GM12878 (cell line): ENCODE results near the gene CDK4. TPM values are rescaled to one million over a fixed set of nuclear protein-coding genes. Genes with fewer than 3 reads are reported as not detected.

Experiments used
- ATAC-seq: fragments of 200-7000 bp; cut with Tn5 transposase; 3 replicates; pipeline ENCODE4 v1.9.1; 2020; ENCODE audit warnings: mild to moderate bottlenecking, moderate library complexity
- BruUV-seq: library from RNA; stranded (reverse); fragments of 400-500 nt; replicated peaks from 2 replicates; lab custom pipeline; 2021; lab: Mats Ljungman, UMichigan
- CTCF ChIA-PET: fragments of 300-600 bp; sonication (Branson Sonifier 250); formaldehyde crosslinking; extraction: SDS; loops from one replicate; lab custom pipeline; 2021; ENCODE audit warnings: inconsistent platforms; lab: Yijun Ruan, JAX
- POLR2A ChIA-PET: fragments of 350-600 bp; formaldehyde crosslinking; extraction: SDS; loops from one replicate; lab custom pipeline; 2021; ENCODE audit warnings: inconsistent platforms; lab: Charles Lee
- RAD21 ChIA-PET: fragments of 300-600 bp; sonication (Branson Sonifier 250); formaldehyde crosslinking; loops from one replicate; lab custom pipeline; 2023; ENCODE audit warnings: antibody characterized with exemption; ENCODE audit not compliant: unreplicated experiment; lab: Charles Lee
- SMC1A ChIA-PET: fragments of 300-600 bp; sonication (Branson Sonifier 250); formaldehyde crosslinking; loops from one replicate; lab custom pipeline; 2023; ENCODE audit not compliant: unreplicated experiment, uncharacterized antibody; lab: Charles Lee
- DNase-seq: peaks from one replicate; pipeline ENCODE4 v3.0.0-alpha.2; 2011; ENCODE audit warnings: low read depth, low spot score
- FAIRE-seq: peaks from 3 replicates; lab custom pipeline; 2011; peaks lifted over from hg19 to GRCh38; lab: Jason Lieb, UNC
- H2AFZ ChIP-seq: 2 replicates; pipeline ENCODE4 v1.6.0; 2011; ENCODE audit warnings: low read depth, low read length, control low read depth; ENCODE audit not compliant: control insufficient read depth
- H3K27ac ChIP-seq: 2 replicates; pipeline ENCODE4 v1.5.1; 2011; ENCODE audit warnings: control low read depth; ENCODE audit not compliant: control insufficient read depth, insufficient read depth
- H3K27me3 ChIP-seq, 2 experiments: replicated peaks in 1 of 2; 2 replicates each; pipeline versions ENCODE4 v1.6.0 to v1.6.1; 2011; ENCODE audit warnings: low read length in 1 of 2; ENCODE audit not compliant: control insufficient read depth in 2 of 2, insufficient read depth in 2 of 2
- H3K36me3 ChIP-seq, 2 experiments: 2 replicates each; pipeline ENCODE4 v1.5.1; 2011; ENCODE audit warnings: low read length in 1 of 2; ENCODE audit not compliant: control insufficient read depth in 2 of 2, insufficient read depth in 2 of 2
- H3K4me1 ChIP-seq: 2 replicates; pipeline ENCODE4 v1.6.1; 2011; ENCODE audit warnings: mild to moderate bottlenecking, low read length, moderate library complexity, mixed read lengths; ENCODE audit not compliant: control insufficient read depth, insufficient read depth
- H3K4me2 ChIP-seq: 2 replicates; pipeline ENCODE4 v1.6.0; 2011; ENCODE audit warnings: control low read depth; ENCODE audit not compliant: control insufficient read depth, insufficient read depth
- H3K4me3 ChIP-seq: fragments of 200-600 bp; sonication (generic); 2 replicates; pipeline ENCODE4 v1.5.1; 2016
- H3K79me2 ChIP-seq: 2 replicates; pipeline ENCODE4 v1.6.0; 2011; ENCODE audit warnings: low read length; ENCODE audit not compliant: control insufficient read depth, insufficient read depth
- H3K9ac ChIP-seq: 2 replicates; pipeline ENCODE4 v1.8.0; 2011; ENCODE audit warnings: low read length, control low read depth, mixed read lengths; ENCODE audit not compliant: control insufficient read depth, insufficient read depth
- H3K9me3 ChIP-seq: replicated peaks from 3 replicates; pipeline ENCODE4 v1.5.1; 2011; ENCODE audit warnings: mild to moderate bottlenecking, low read length; ENCODE audit not compliant: control insufficient read depth, insufficient read depth
- H4K20me1 ChIP-seq: 2 replicates; pipeline ENCODE4 v1.6.0; 2011; ENCODE audit not compliant: control insufficient read depth, insufficient read depth
- ASH2L ChIP-seq: fragments of 300-600, 200-600 bp; sonication (generic); IDR thresholded peaks from 2 replicates; pipeline ENCODE4 v1.6.1; 2017; ENCODE audit warnings: low read depth, mild to moderate bottlenecking, borderline replicate concordance
- LARP7 ChIP-seq: fragments of 450-650 bp; IDR thresholded peaks from 2 replicates; pipeline ENCODE4 v1.6.1; 2017; ENCODE audit warnings: mild to moderate bottlenecking
- MTA3 ChIP-seq: IDR thresholded peaks from 2 replicates; pipeline ENCODE4 v1.6.1; 2012; ENCODE audit warnings: low read length, inconsistent platforms, borderline replicate concordance
- NFXL1 ChIP-seq: fragments of 450-650 bp; IDR thresholded peaks from 2 replicates; pipeline ENCODE4 v1.6.1; 2017; ENCODE audit warnings: antibody characterized with exemption, mild to moderate bottlenecking, borderline replicate concordance
- POLR2AphosphoS2 ChIP-seq: IDR thresholded peaks from 2 replicates; pipeline ENCODE4 v1.6.1; 2011; ENCODE audit warnings: low read depth, mild to moderate bottlenecking, low read length, improper control_type of control experiment, moderate library complexity
- WGBS: methylation state at CpG from one replicate; pipeline ENCODE4 v1.1.6; 2016; ENCODE audit warnings: low lambda C conversion rate; ENCODE audit not compliant: insufficient replicate concordance, insufficient coverage; ENCODE audit errors: missing lambda C conversion rate; 5-methylcytosine and 5-hydroxymethylcytosine counted together
- in situ Hi-C: fragments of 300-500 bp; cut with MboI; formaldehyde crosslinking; loops from 9 replicates; pipeline ENCODE4 v1.14.3; 2018; ENCODE audit warnings: mixed read lengths
- intact Hi-C: fragments of 100-400 bp; cut with micrococcal nuclease; formaldehyde crosslinking; loops from one replicate; pipeline ENCODE4 v1.14.2; 2022; ENCODE audit not compliant: unreplicated experiment
- polyA plus RNA-seq, 11 experiments: library from polyadenylated mRNA; depleted of rRNA in 4 of 11; unstranded in 6 of 11; stranded (reverse) in 5 of 11; fragments of >200 nt; fragmentation: Nextera tagmentation in 4 of 11; fragmentation: Illumina TruSeq in 1 of 11; extraction: Ambion mirVana in 4 of 11; extraction: Trizol in 1 of 11; gene quantifications; 1 replicate in 1 of 11; 2 replicates in 10 of 11; pipeline versions ENCODE4 v1.2.1 to v1.2.3, GENCODE V29; 2011 to 2016; ENCODE audit warnings: inconsistent platforms in 2 of 11, missing spikeins in 2 of 11, low read depth in 1 of 11
- total RNA-seq, 4 experiments: library from RNA; depleted of rRNA in 3 of 4; stranded (reverse); fragments of >200 nt in 3 of 4; fragmentation: Illumina TruSeq in 1 of 4; extraction: Trizol in 1 of 4; gene quantifications; 2 replicates each; pipeline versions ENCODE4 v1.2.1 to v1.2.3, GENCODE V29; 2013 to 2021

The CDK4 gene
- total and polyA plus RNA-seq, 10 of the 15 experiments (the other 5 are each of a cell fraction or from before 2014, with no cell fraction given), result 26.1 to 385 (median 221) TPM

GRCh38 chr12:57752668-57753000 lies 524 bp upstream of the CDK4 start:
- Histone ChIP-seq H3K9me3 (no peaks in the 10 kb centered on the region), H3K27me3 (no peaks in the 10 kb centered on the region), H3K27ac (no peak overlapping the region), H4K20me1 (no peaks in the 10 kb centered on the region), H2AFZ (peak overlapping the region; percentile 57), H3K79me2 (peaks cover 30% of the 10 kb centered on the region), H3K4me3 (peak overlapping the region; percentile 63; the same call in 1 of the 2 replicates), H3K4me2 (peak overlapping the region; percentile 77), H3K4me1 (peaks cover 27% of the 10 kb centered on the region), H3K36me3 (peaks cover 6 to 8% of the 10 kb centered on the region in 2 experiments), H3K9ac (no peak overlapping the region)
- SMC1A ChIA-PET, result no interaction called here
- no TSS peak for BruUV-seq
- FAIRE-seq (no peak), ATAC-seq (no peak), DNase-seq (no peak)
- 0% methylated on average over 5 of the region's 5 CpGs for WGBS
- RAD21 ChIA-PET, result interaction anchor here (1.1 kb wide), 1 partner anchor 91 kb away, joined by 3 read pairs; no protein-coding TSS in a partner anchor
- intact Hi-C loops (loop anchor here (10.0 kb wide), 1 partner anchor 278 kb away; the partner anchor contains the start of gene ARHGAP9), in situ Hi-C loops (no loop called here)
- TF ChIP-seq LARP7 (0 out of 2 replicates have a peak, but pooled peaks have one; percentile 10), ASH2L (no peak)
- POLR2A ChIA-PET, result interaction anchor here (0.6 to 1.2 kb wide), 2 partner anchors 11 to 29 kb away, joined by 4 to 18 read pairs; no protein-coding TSS in a partner anchor
- CTCF ChIA-PET, result interaction anchor here (0.7 to 1.2 kb wide), 2 partner anchors 9 to 143 kb away, joined by 3 read pairs; no protein-coding TSS in a partner anchor

DNA sequence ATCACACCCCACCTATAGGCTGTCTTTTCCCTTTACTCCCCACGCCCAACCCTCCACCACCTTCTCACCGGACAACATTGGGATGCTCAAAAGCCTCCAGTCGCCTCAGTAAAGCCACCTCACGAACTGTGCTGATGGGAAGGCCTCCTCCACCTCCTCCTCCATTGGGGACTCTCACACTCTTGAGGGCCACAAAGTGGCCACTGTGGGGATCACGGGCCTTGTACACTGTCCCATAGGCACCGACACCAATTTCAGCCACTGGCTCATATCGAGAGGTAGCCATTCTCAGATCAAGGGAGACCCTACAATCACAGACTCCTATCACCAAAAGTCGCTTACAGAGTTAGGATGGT lies 700 bp downstream of the CDK4 start:
- peak overlapping the region; percentile 83 for H2AFZ ChIP-seq
- intact Hi-C loops (loop anchor here (10.0 kb wide), 1 partner anchor 277 kb away; the partner anchor contains the start of gene ARHGAP9), in situ Hi-C loops (no loop called here)
- RAD21 ChIA-PET, result interaction anchor here (0.6 to 1.1 kb wide), 4 partner anchors 10 to 190 kb away, joined by 3 to 5 read pairs (median 4); no protein-coding TSS in a partner anchor
- SMC1A ChIA-PET, result no interaction called here
- peak overlapping the region; percentile 78 for H3K4me2 ChIP-seq
- POLR2A ChIA-PET, result interaction anchor here (0.8 to 1.2 kb wide), 2 partner anchors 10 to 12 kb away, joined by 4 to 18 read pairs; no protein-coding TSS in a partner anchor
- BruUV-seq, result no TSS peak
- WGBS, result 5% methylated on average over 8 of the region's 8 CpGs
- H3K27ac ChIP-seq, result peak overlapping the region; percentile 94
- H3K79me2 ChIP-seq, result peaks cover 30% of the 10 kb centered on the region
- H3K9ac ChIP-seq, result peak overlapping the region; percentile 99
- ATAC-seq (peak; percentile 2), FAIRE-seq (no peak), DNase-seq (no peak)
- H3K27me3 ChIP-seq, result no peaks in the 10 kb centered on the region
- H3K36me3 ChIP-seq, result peaks cover 6 to 7% of the 10 kb centered on the region in 2 experiments
- H3K9me3 ChIP-seq, result no peaks in the 10 kb centered on the region
- CTCF ChIA-PET, result interaction anchor here (1.2 to 1.9 kb wide), 2 partner anchors 10 to 144 kb away, joined by 3 to 9 read pairs; no protein-coding TSS in a partner anchor
- H3K4me3 ChIP-seq, result peak overlapping the region; percentile 79
- TF ChIP-seq NFXL1 (no peak), MTA3 (peak; percentile 35; the same call in 1 of the 2 replicates), POLR2AphosphoS2 (0 out of 2 replicates have a peak, but pooled peaks have one; percentile 22)
- peaks cover 21% of the 10 kb centered on the region for H3K4me1 ChIP-seq
- no peaks in the 10 kb centered on the region for H4K20me1 ChIP-seq
